ENCODE measurements around the gene HEXA.

HEXA gene

GRCh38 chr15:72372361-72372760, 3.5 kb downstream of the HEXA start:
- no peak for DNase-seq

GRCh38 chr15:72369964-72370363, 5.8 kb downstream of the HEXA start:
- no peak for DNase-seq

- no peak for DNase-seq
Measured at GRCh38 chr15:72368899-72369298, 6.9 kb downstream of the HEXA start.

DNA sequence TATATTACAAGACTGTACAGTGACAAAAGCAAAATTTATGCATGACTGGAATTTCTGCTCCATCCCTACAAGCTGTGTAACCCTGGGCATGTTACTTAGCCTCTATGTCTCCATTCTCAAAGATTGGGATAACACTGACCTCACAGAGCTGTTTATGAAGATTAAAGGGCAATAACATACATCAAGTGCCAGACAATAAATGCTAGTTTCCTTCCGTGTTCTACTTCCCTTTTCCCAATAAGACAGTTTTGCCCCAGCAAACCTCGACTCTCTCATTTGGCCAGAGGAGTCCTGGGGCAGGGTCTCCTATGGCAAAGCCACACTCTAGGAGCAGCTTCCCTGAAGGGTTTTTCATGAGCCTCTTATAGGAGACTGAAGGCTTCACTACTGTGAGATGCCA, 7.5 kb downstream of the HEXA start:
- DNase-seq, result no peak

DNA sequence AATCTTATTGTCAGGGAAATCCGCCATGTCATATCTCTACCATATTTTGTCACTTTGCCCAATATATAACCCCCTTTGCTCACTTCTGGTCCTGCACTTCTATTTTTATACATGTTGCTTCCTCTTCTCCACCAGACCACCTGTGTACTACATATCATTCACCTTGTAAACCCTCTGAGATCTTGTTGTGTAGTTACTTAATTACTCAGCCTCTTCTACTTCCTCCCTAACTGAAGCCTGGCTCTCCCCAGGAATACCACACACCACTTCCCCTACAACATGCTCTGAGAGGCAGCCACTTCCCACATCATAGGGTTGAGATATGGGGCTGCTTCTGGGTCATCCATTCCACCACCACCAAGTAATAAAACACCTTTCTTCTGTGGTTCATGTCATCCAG, 10.0 kb downstream of the HEXA start:
- DNase-seq, result no peak

GRCh38 chr15:72361176-72361575, 14.6 kb downstream of the HEXA start:
- no peak for DNase-seq

DNA sequence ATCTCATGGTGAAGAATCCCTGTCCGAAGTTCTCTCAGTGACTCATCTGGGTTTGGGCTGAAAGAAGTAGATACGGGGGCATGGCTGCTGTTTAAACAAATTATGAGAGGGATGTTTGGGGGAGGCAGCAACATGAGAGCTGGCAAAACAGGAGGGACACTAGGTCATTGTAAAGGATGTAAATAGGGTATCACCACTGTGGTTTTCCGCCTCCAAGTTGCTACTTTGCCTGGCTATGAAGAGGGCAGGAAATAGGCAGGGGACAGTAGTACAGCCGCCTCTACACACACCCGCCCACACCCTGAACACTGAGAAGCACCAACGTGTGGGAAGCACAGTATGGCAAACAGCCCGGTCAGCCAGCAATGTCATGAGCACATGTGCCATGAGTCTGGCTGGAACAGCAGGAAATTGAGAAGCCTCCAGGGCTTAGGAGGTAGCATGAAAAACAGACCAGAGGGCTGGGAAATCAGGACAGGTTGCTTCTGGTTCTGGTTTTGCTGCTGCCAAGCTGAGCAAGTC, 17.1 kb downstream of the HEXA start:
- no peak for DNase-seq

DNA sequence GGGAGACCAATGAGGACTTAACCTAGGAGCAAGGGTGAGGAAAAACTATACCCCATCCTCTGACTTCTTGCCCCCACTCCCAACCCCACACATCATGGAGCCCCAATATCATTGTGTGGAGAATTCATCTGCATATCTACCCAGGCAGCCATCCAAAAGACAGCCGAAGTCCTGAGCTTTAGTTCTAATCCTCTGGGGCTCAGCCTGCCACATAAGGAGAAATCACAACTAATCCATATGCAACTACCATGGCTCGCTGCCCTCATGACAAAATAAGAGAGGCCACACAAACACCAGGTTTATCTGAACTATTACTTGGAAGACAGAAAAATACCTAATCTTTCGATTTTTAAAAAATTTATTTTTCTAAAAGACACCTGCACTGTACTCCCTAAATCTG, 17.7 kb downstream of the HEXA start:
- no peak for DNase-seq

- DNase-seq, result no peak
Measured at GRCh38 chr15:72354496-72354895, 21.3 kb downstream of the HEXA start.

- DNase-seq, result no peak
Measured at GRCh38 chr15:72353266-72353665, 22.5 kb downstream of the HEXA start.

DNA sequence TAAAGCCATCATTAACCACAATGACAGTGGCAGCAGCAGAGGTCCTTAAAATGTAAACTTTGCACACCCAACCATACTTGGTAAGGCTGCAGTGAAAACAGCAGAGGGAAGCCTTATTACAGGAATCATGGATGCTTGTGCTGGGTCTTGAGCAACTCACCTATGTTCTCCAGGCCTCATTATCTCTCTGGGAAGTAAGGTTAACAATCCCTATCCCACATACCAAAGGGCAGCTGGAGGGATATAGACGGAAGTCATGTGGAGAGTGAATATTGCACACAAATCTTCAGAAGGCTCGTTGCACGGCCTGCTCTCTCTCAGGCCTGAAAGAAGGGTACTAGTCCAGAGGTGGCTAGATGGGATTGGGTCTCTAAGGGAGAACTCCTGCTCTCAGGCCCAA, 30.0 kb downstream of the HEXA start:
- DNase-seq, result no peak

DNA sequence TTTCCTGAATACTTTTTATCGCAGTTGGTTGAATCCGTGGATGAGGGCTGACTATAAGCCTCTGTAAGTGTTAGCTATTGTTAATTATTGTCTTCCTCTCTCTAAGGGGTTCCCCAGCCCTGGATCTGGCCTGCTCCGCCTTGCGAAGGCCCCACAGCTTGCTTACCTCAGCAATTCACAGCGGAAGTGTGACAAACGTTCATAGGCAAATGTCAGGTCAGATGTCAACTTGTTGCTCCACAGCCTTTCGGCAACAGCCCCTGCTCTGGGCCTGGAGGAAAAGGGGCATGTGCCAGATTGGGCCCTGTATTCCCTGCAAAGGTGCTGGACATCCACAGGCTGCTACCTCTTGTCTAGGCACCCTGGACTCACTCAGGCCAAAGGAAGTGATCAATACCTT, 30.5 kb downstream of the HEXA start:
- DNase-seq, result no peak

DNA sequence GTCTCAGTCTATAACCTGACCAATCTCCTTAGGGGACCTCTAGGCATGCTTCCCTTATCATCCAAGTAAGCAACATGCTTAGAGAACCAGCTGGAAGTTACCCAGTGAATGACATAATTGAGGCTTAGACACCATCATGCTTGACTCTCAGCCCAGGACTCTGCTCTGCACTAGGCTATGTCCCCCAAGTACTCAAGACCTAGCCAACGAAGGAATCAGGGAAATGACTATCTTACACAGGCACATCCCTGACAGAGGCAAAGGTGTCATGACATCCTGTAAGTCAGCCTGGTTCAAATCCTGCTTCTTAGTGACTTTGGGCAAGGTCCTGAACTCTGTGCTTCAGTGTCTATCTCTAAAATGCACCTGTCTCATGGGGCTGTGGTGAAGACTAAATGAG, 31.2 kb downstream of the HEXA start:
- no peak for DNase-seq

DNA sequence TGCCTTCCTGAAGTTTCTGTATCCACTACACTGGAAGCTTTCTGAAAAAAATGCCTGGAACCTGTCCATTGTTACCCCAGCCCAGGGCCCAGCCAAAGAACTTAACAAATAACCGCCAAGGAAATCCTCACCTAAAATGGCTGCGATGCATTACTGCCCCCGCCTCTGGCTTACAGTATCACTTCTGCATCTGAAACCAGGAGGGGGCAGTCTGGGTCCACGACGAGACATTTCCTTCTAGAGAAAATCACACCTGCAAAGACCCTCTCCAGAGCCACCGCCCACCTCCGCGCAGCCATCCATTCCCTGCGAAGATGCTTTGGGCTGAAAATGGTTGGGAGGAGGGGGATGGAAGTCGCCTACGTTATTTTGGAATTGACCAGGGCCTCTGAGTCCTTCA, 33.4 kb downstream of the HEXA start:
- peak; percentile 35 for DNase-seq

DNA sequence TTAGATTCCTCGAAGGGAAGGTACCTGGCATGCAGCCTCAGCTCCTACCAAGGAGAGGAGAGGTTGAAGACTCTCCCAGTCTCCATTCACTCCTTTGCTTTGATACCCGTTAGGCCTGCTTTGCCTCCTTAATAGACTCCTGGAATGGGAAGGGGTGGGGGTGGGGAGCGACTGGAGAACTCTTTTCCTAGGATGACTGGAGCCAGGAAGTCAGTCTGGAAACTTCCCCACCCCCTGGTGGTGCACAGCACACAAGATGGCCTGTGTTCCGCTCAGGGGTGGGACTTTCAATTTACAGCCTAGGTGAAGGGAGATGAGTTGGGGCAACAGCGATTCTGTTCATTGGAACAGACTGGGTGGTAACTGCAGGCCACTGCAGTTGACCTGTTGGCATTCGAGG, 34.5 kb downstream of the HEXA start:
- DNase-seq, result no peak

DNA sequence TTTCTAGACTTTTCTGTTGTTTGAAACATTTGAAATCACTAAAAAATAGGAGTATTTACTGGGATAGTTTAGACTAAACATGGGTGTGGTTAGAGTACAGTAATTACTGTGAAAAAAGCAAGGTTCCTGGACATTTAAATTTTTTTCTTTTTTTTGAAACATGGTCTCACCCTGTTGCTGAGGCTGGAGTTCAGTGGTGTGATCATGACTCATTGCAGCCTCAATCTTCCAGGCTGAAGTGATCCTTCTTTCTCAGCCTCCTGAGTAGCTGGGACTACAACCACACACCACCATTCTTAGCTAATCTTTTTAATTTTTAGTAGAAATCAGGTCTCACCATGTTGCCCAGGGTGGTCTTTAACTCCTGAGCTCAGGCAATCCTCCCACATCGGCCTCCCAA, 35.4 kb downstream of the HEXA start:
- no peak for DNase-seq

DNA sequence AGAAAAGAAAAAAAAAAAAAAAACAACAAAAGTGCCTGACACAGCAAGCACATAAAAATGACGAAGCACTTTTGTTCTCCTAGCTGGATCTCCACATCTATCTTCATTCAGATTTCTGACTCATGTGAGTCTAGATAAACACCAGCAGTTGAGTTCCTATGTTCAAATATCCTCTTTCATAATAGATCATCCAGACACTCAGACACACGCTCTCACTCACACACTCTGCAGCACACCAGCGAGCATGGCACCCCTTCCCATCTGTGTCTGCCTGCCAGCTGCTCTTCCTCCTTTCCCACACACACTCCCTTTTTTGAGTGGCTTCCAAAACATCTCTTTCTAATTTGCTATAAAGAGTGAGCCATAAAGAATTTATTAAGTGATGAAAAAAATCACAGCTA, 36.0 kb downstream of the HEXA start:
- DNase-seq, result no peak

GRCh38 chr15:72338617-72339321, 37.0 kb downstream of the HEXA start:
- DNase-seq, result no peak

GRCh38 chr15:72338148-72338547, 37.7 kb downstream of the HEXA start:
- DNase-seq, result no peak

GRCh38 chr15:72334842-72335241, 41.0 kb downstream of the HEXA start:
- DNase-seq, result no peak

- DNase-seq, result no peak
Measured at GRCh38 chr15:72331021-72331420, 44.8 kb downstream of the HEXA start.

- DNase-seq, result no peak
Measured at GRCh38 chr15:72323752-72324151, 52.1 kb downstream of the HEXA start.

GRCh38 chr15:72319985-72320671, 55.7 kb downstream of the HEXA start, which contains the start of gene CELF6:
Gene CELF6 (minus strand): TSS chr15:72320157. CDS start chr15:72319874, 283 bp downstream.
- DNase-seq, result peak; percentile 76

GRCh38 chr15:72319360-72319984, 56.3 kb downstream of the HEXA start:
- peak; percentile 49 for DNase-seq
